Measurements from ENCODE around the gene FABP2.

The FABP2 gene

DNA sequence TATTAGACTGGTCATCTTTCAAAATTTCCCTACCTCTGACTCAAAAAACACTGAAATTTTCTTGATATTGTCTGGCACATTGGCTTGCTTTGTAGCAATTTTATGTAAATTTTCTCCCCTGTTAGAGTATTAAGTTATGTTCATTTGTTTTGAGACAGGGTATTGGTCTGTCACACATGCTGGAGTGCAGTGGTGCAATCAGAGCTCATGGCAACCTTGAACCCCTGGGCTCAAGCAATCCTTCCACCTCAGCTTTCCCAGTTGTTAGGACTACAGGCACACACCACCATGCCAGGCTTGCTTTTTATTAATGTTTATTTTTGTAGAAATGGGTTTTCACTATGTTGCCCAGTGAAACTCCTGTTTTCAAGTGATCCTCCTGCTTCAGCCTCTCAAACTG, 17.5 kb downstream of the FABP2 start:
- no peak overlapping the region for H3K27ac ChIP-seq
- no peak overlapping the region for H3K4me3 ChIP-seq
- H3K36me3 ChIP-seq = no peaks in the 10 kb centered on the region
- peaks cover 0 to 6% (median 2%) of the 10 kb centered on the region in 4 donors for H3K4me1 ChIP-seq
- H3K9me3 ChIP-seq = no peaks in the 10 kb centered on the region
- intact Hi-C loops (cut with DNase I; ENCODE audit: low total_unique reads) = loop anchor here (10.0 kb wide), 1 partner anchor 320 kb away; the partner anchor contains the start of gene PDE5A
- no peaks in the 10 kb centered on the region for H3K27me3 ChIP-seq
- TF ChIP-seq, protein P1, sequence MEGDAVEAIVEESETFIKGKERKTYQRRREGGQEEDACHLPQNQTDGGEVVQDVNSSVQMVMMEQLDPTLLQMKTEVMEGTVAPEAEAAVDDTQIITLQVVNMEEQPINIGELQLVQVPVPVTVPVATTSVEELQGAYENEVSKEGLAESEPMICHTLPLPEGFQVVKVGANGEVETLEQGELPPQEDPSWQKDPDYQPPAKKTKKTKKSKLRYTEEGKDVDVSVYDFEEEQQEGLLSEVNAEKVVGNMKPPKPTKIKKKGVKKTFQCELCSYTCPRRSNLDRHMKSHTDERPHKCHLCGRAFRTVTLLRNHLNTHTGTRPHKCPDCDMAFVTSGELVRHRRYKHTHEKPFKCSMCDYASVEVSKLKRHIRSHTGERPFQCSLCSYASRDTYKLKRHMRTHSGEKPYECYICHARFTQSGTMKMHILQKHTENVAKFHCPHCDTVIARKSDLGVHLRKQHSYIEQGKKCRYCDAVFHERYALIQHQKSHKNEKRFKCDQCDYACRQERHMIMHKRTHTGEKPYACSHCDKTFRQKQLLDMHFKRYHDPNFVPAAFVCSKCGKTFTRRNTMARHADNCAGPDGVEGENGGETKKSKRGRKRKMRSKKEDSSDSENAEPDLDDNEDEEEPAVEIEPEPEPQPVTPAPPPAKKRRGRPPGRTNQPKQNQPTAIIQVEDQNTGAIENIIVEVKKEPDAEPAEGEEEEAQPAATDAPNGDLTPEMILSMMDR (IDR thresholded peaks at IDR 0.05) = no peak
- no peak for DNase-seq

DNA sequence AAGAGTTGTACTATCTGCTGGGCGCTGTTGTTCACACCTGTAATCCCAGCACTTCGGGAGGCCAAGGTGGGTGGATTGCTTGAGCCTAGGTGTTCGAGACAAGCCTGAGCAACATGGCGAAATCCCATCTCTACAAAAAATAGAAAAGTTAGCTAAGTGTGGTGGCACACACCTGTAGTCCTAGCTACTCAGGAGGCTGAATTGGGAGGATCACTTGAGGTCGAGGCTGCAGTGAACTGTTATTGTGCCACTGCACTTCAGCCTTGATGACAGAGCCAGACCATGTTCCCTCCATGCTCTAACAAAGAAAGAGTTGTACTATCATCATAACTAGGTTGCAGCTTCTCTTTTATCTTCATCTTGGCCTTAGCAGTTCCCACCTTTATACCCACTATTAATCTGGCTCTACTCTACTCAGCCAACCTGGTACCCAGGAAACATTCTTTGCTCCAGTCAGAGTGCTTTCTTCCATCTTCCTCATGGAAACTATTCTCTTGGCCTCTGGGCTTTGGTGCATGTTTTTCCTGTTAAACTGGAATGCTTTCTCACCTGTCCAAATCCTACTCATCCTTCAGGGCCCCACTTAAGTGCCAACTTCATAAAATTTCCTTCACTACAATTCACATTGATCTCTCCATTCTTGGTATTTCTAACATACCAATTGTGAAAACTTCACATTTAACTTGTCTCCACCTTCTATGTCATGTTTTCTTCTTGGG, 18.2 kb downstream of the FABP2 start:
- TF ChIP-seq, protein P1 (IDR thresholded peaks at IDR 0.05) = no peak
- intact Hi-C loops (cut with DNase I; ENCODE audit: low total_unique reads) = loop anchor here (10.0 kb wide), 1 partner anchor 321 kb away; the partner anchor contains the start of gene PDE5A
- no peaks in the 10 kb centered on the region for H3K36me3 ChIP-seq

DNA sequence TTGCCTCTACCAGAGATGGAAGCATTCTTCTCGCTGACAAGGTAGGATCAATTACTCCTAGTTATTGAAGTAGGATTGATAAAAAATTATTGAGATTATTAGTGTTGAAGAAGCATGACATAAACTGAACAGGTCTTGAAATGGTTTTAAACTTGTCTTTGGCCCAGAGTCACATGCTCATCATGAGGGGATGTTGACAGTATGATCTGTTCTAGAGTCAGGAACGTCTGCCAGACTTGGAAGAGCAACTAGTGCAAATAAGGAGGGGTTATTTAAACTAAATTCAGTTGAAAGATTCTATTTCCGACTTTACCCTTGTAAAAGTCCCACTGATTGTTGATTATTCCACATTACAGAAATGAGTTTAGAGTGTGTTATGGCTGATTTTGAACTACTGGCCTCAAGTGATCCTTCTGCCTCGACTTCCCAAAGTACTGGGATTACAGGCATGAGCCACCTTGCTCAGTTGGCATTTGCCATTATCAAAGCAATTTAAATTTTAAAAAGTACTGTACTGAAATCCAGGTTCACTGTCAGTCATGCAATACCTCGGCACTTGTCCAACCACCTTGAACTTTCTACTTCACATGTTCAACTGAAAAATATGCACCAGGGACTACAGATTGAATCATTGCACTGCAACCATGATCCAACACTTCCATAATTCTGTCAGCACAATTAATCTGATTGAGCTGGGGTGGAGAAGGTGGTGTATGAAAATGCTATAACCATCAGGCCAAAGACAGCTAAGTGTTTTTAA, 19.7 kb downstream of the FABP2 start:
- Histone ChIP-seq H3K36me3 (peaks cover under 1 to 9% (median 6%) of the 10 kb centered on the region in 3 donors), H3K9me3 (no peaks in the 10 kb centered on the region), H3K27ac (peak overlapping the region in 1 of 2 donors; percentile 7), H3K27me3 (no peaks in the 10 kb centered on the region), H3K4me3 (no peak overlapping the region), H3K4me1 (peaks cover 0 to 28% (median 14%) of the 10 kb centered on the region in 4 donors)
- intact Hi-C loops (cut with DNase I; ENCODE audit: low total_unique reads) = loop anchor here (10.0 kb wide), 1 partner anchor 323 kb away; the partner anchor contains the start of gene PDE5A
- TF ChIP-seq, protein P1 (IDR thresholded peaks at IDR 0.05) = no peak
- no peak for DNase-seq

More for the DNA sequence above, 18.2 kb downstream of the FABP2 start:
- H3K9me3 ChIP-seq = no peaks in the 10 kb centered on the region
- H3K27ac ChIP-seq = no peak overlapping the region
- DNase-seq = no peak
- H3K4me3 ChIP-seq = no peak overlapping the region
- peaks cover 0 to 13% (median 4%) of the 10 kb centered on the region in 4 donors for H3K4me1 ChIP-seq
- H3K27me3 ChIP-seq = no peaks in the 10 kb centered on the region

DNA sequence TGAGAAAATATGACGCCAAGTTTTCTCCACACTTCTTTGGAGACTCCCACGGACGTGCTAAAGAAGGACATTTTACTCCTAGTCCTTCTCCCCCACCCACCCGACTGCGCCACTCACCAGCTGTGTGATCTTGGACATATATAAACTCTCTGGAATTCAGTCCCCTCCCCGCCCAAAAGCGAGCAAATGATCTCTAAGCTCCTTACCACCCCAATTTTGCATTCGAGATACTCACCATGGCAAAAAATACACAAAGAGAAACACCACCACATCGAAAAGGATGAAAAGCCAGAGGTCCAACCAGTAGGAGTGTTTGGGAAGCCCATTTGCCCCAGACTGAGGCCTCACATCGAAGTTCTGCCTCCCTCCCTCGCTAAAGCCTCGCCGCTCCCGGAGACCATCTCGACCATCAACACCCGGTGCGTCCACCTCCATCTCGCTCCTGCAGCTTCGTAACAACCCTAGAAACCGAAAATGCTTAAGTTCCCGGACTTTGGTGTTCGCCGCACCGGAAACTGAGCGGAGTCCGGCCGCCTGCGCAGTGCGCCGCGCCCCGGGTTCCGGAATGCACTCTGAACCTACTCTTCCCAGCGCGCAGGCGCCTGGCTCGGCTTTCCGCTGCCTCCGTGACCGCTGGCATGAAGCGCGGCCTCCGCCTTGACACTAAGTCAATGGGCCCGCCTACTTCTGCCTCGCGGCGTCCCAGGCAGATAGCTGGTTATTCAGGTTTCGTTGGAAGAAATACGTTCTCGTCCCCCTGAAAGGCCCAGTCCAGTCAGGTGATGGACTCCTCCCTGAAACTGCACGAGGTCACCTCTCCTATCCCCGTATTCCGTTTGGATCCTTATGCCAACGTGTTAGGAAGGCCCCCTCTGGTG, 21.6 kb downstream of the FABP2 start:
- intact Hi-C loops (cut with DNase I; ENCODE audit: low total_unique reads) = loop anchor here (10.0 kb wide), 1 partner anchor 324 kb away; the partner anchor contains the start of gene PDE5A

More for the DNA sequence above, 21.6 kb downstream of the FABP2 start:
- no peaks in the 10 kb centered on the region for H3K27me3 ChIP-seq
- H3K27ac ChIP-seq = peak overlapping the region; percentile 93 to 95
- H3K4me1 ChIP-seq = peaks cover 0 to 47% (median 18%) of the 10 kb centered on the region in 4 donors
- TF ChIP-seq, protein P1 (IDR thresholded peaks at IDR 0.05) = no peak
- H3K9me3 ChIP-seq = no peaks in the 10 kb centered on the region
- H3K4me3 ChIP-seq = peak overlapping the region; percentile 70 to 82
- H3K36me3 ChIP-seq = peaks cover 10 to 23% (median 17%) of the 10 kb centered on the region in 3 donors
- peak; percentile 93 to 97 for DNase-seq

Measured in tibial artery (tissue), 4 donors.